ENCODE measurements around the gene KLHDC3.
"Not testable (repeated sequence)": the region's sequence is repeated elsewhere in the genome, so short reads cannot be mapped to it uniquely, and the experiment has no call there.

Gene KLHDC3

GRCh38 chr6:43026365-43026764, 12.3 kb downstream of the KLHDC3 start:
- DNase-seq (ENCODE audit: insufficient read length, low spot score) (no peak), FAIRE-seq (no peak)
- no peak for TF ChIP-seq POLR2A (IDR thresholded peaks at IDR 0.05; ENCODE audit: low read depth, low read length)

- no peak for TF ChIP-seq POLR2A (IDR thresholded peaks at IDR 0.05; ENCODE audit: low read depth, low read length)
- no peak for DNase-seq (ENCODE audit: insufficient read length, low spot score)
- FAIRE-seq, result no peak
These were observed 15.1 kb downstream of the KLHDC3 start for GRCh38 chr6:43029120-43029519.

GRCh38 chr6:43032326-43032725, 18.3 kb downstream of the KLHDC3 start:
- DNase-seq (ENCODE audit: insufficient read length, low spot score) (no peak), FAIRE-seq (no peak)
- TF ChIP-seq POLR2A (IDR thresholded peaks at IDR 0.05; ENCODE audit: low read depth, low read length), result no peak

DNA sequence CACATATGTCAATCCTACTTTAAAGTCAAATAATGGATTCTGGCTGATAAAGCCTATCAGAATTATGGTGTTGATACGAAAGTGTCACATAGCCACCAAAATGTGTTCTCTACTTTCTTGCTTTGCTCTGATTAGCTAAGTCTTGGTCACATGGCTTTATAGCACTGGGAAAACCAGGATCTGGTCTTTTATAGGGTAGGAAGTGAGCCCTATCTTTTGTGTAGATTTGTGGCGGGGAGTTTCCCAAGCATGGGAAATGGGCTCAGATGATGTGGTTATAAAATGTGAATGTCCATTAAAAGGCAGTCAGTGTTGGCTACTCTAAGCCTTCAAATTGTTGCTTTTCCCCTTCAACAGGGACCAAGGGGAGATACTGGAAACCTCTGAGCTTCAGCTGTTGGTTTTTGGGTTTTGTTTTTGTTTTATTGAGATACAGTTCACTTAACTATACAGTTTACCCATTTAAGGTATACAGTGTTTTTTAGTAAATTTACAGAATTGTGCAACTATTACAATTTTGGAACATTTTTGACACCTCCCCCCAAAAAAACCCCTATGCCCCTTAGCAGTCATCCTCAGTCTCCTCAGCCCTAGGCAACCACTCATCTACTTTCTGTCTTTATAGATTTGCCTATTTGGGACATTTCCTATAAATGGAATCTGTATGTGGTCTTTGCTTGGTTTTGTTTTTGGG, 19.6 kb downstream of the KLHDC3 start:
- DNase-seq (ENCODE audit: insufficient read length, low spot score), result no peak
- TF ChIP-seq POLR2A (IDR thresholded peaks at IDR 0.05; ENCODE audit: low read depth, low read length), result no peak
- no peak for FAIRE-seq

DNA sequence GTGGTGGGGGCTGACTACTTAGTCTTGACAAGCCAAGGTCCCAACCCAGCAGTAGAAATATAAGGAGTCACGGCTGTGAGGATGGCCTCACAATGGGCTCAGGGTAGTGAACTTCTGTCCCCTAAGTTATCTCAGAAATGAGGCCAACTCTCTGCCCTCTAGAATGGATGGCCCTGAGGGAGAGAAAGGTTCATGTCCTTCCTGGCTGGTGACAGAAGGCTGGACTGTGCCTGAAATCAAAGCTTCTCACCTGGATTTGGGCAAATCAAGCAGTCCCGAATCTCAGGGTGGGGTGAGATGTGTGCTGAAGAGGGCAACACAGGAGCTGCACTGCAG, 20.1 kb downstream of the KLHDC3 start:
- FAIRE-seq (no peak), DNase-seq (ENCODE audit: insufficient read length, low spot score) (no peak)
- TF ChIP-seq POLR2A (IDR thresholded peaks at IDR 0.05; ENCODE audit: low read depth, low read length), result no peak

DNA sequence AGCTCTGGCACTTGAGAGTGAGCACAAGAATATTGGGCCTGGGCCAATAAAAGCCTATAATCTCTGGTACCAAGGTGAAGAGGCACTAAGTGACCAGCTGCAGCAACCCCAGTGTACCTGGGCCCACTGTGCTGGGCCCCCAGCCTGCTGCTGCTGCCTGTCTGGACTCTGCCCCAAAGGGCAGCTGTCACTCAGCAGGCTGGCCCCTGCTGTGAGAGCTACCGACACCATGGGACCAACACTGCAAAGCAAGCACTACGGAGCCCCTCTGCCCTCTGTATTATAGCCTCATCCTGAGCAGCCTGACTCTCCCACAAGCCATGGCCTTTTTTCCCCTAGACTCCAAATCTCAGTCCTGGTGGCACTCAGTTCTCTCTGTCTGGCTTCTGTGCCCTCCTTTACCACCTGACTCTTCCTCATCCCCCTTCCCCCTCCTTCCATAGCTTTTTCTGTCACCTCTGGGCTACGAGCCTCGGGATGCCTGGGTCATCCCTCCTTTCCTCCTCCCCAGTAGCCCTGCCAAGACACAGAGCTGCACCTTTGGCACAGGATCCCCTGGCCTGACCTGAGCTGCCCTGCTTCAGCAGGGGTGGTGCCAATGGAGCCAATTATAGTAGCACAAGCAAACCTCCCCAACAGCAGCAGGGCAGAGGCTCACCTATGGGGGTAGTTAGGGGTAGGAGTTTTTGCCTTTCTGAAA, 21.6 kb downstream of the KLHDC3 start:
- FAIRE-seq (no peak), DNase-seq (ENCODE audit: insufficient read length, low spot score) (no peak)
- no peak for TF ChIP-seq POLR2A (IDR thresholded peaks at IDR 0.05; ENCODE audit: low read depth, low read length)

- no peak for FAIRE-seq
- no peak for DNase-seq (ENCODE audit: insufficient read length, low spot score)
- TF ChIP-seq POLR2A (IDR thresholded peaks at IDR 0.05; ENCODE audit: low read depth, low read length), result no peak
These were observed 22.7 kb downstream of the KLHDC3 start for GRCh38 chr6:43036712-43037111.

GRCh38 chr6:43037197-43037596, 23.1 kb downstream of the KLHDC3 start:
- TF ChIP-seq POLR2A (IDR thresholded peaks at IDR 0.05; ENCODE audit: low read depth, low read length), result no peak
- no peak for FAIRE-seq
- DNase-seq (ENCODE audit: insufficient read length, low spot score), result no peak

GRCh38 chr6:43037706-43038105, 23.7 kb downstream of the KLHDC3 start:
- TF ChIP-seq POLR2A (IDR thresholded peaks at IDR 0.05; ENCODE audit: low read depth, low read length), result no peak
- no peak for DNase-seq (ENCODE audit: insufficient read length, low spot score)
- FAIRE-seq, result no peak

- TF ChIP-seq POLR2A (IDR thresholded peaks at IDR 0.05; ENCODE audit: low read depth, low read length), result no peak
- DNase-seq (ENCODE audit: insufficient read length, low spot score), result no peak
- no peak for FAIRE-seq
These were observed 24.7 kb downstream of the KLHDC3 start for GRCh38 chr6:43038727-43039126.

DNA sequence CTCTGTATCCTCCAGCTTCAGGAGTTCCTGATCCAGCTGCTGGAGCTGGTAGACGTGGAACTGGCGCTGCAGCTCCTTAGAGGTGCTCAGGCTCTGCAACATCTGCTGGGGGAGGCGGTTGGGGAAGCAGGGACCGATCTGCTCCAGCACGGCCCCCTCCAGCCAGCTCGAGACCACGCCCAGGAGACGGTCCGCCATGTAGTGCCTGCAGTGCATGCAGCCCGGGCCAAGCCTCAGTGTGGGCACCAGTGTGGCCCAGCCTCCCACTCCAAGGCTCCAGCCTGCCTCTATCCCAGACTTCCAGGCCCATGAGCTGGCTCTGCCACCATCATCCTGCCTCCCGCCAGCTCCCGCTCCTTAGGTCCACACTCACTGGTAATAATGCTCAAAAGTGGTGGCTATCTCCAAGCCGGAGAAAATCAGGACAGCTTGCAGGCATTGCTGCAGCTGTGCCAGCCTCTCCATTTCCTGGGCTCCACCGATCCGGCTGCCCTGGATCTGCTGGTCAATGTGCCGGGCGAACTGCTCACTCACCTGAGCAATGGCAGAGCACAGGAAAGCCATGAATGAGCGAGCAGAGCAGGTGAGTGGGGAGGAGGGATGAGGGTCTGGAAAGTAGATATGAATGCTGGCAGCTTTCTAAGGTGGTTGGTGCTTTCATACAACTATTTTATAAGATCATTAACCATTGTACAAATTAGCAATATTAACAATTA, 26.7 kb downstream of the KLHDC3 start:
- no peak for TF ChIP-seq POLR2A (IDR thresholded peaks at IDR 0.05; ENCODE audit: low read depth, low read length)
- FAIRE-seq, result no peak
- DNase-seq (ENCODE audit: insufficient read length, low spot score), result no peak

DNA sequence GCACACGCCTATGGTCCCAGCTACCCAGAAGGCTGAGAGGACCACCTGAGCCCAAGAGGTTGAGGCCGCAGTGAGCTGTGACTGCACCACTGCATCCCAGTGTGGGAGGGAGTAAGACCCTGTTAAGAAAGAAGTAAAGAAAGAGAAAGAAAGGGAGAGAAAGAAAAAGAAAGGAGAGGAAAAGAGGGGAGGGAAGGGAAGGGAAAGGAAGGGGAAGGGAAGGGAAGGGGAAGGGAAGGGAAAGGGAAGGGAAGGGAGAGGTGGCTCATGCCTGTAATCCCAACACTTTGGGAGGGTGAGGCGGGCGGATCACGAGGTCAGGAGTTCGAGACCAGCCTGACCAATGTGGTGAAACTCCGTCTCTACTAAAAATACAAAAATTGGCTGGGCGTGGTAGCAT, 27.4 kb downstream of the KLHDC3 start:
- not testable (repeated sequence) for DNase-seq (ENCODE audit: insufficient read length, low spot score); FAIRE-seq

- DNase-seq (ENCODE audit: insufficient read length, low spot score) (no peak), FAIRE-seq (no peak)
- TF ChIP-seq POLR2A (IDR thresholded peaks at IDR 0.05; ENCODE audit: low read depth, low read length), result no peak
These were observed 29.3 kb downstream of the KLHDC3 start for GRCh38 chr6:43043310-43043709.

GRCh38 chr6:43045371-43045930, 31.4 kb downstream of the KLHDC3 start:
- FAIRE-seq (no peak), DNase-seq (ENCODE audit: insufficient read length, low spot score) (no peak)

More at GRCh38 chr6:43045371-43045930, 31.4 kb downstream of the KLHDC3 start:
- no peak for TF ChIP-seq POLR2A (IDR thresholded peaks at IDR 0.05; ENCODE audit: low read depth, low read length)

All from H54 (cell line).